Mucosa of descending colon (tissue), 3 donors: ENCODE data around the gene LEFTY2. TPM values are rescaled to one million over a fixed set of nuclear protein-coding genes. Genes with fewer than 3 reads are reported as not detected.
"Not testable (repeated sequence)": the region's sequence is repeated elsewhere in the genome, so short reads cannot be mapped to it uniquely, and the experiment has no call there.

Experiments
- ATAC-seq: fragments of 200-7000 bp; cut with Tn5 transposase; one replicate; pipeline ENCODE4 v1.9.1; 2020; ENCODE audit warnings: mild to moderate bottlenecking, moderate library complexity
- DNase-seq, 3 donors: peaks; one replicate each; pipeline ENCODE4 v3.0.0-alpha.2; 2020
- H3K36me3 ChIP-seq: fragments of 200-600 bp; one replicate; pipeline ENCODE4 v1.8.0; 2021; ENCODE audit warnings: low read depth, mild to moderate bottlenecking
- H3K4me1 ChIP-seq: fragments of 200-600 bp; one replicate; pipeline ENCODE4 v1.8.0; 2021; ENCODE audit warnings: low read depth, mild to moderate bottlenecking
- H3K4me3 ChIP-seq: fragments of 200-600 bp; one replicate; pipeline ENCODE4 v1.8.0; 2021; ENCODE audit warnings: mild to moderate bottlenecking
- H3K9me3 ChIP-seq: fragments of 200-600 bp; one replicate; pipeline ENCODE4 v1.8.0; 2021; ENCODE audit warnings: mild to moderate bottlenecking
- CTCF ChIP-seq: fragments of 200-600 bp; IDR thresholded peaks from one replicate; pipeline ENCODE4 v1.8.0; 2022; ENCODE audit warnings: antibody characterized with exemption, mild to moderate bottlenecking
- intact Hi-C, 2 donors: fragments of 100-400 bp; cut with DNase I in 1 of 2; cut with micrococcal nuclease in 1 of 2; formaldehyde crosslinking; loops; one replicate each; pipeline versions ENCODE4 v1.11.0 to v1.11.1; 2022; cut with DNase I, micrococcal nuclease
- microRNA-seq: library from miRNA; unstranded; fragments of <30 nt; microRNA quantifications from one replicate; pipeline ENCODE4, GENCODE V29; 2019
- total RNA-seq, 3 donors: library from RNA; stranded (reverse); fragmentation: NEBNext Ultra II Directional in 2 of 3; extraction: Animal tissue kit (Norgen Biotek cat#: 25700) in 2 of 3; gene quantifications; one replicate each; pipeline versions ENCODE4 v1.2.1 to v1.2.4, GENCODE V29; 2021 to 2023
- donor health status: DM: no; HTN: no; CAD: no; lungs with moderate emphysema.
- donor health status: DM: no; HTN: no; CAD: no.
- donor health status: DM: no; HTN: yes; CAD: no.

The LEFTY2 gene
- total RNA-seq, 3 donors from 2014 or later = 0.32 to 0.77 (median 0.35) TPM

GRCh38 chr1:225888289-225888897, 52.6 kb downstream of the LEFTY2 start:
- H3K4me1 ChIP-seq = peaks cover 23% of the 10 kb centered on the region
- no peak for ATAC-seq

GRCh38 chr1:225887554-225888288, 53.3 kb downstream of the LEFTY2 start:
- Histone ChIP-seq H3K4me1 (peaks cover 26% of the 10 kb centered on the region), H3K4me3 (peak overlapping the region; percentile 17)
- DNase-seq = peak in 2 of 3 donors; percentile 50 to 57
- H3K36me3 ChIP-seq, H3K9me3 ChIP-seq, intact Hi-C loops: not testable (repeated sequence)
- peak; percentile 1 for ATAC-seq

More at GRCh38 chr1:225888289-225888897, 52.6 kb downstream of the LEFTY2 start:
- H3K4me3 ChIP-seq = peak overlapping the region; percentile 22
- TF ChIP-seq CTCF = no peak
- no peaks in the 10 kb centered on the region for H3K36me3 ChIP-seq
- intact Hi-C loops = no loop called here
- peak in 1 of 3 donors; percentile 42 for DNase-seq
- no peaks in the 10 kb centered on the region for H3K9me3 ChIP-seq

GRCh38 chr1:225887030-225887314, 54.0 kb downstream of the LEFTY2 start:
- intact Hi-C loops = no loop called here
- ATAC-seq (no peak), DNase-seq (no peak)
- H3K4me1 ChIP-seq = peaks cover 20% of the 10 kb centered on the region
- no peaks in the 10 kb centered on the region for H3K9me3 ChIP-seq
- H3K36me3 ChIP-seq = no peaks in the 10 kb centered on the region
- no peak overlapping the region for H3K4me3 ChIP-seq
- no peak for TF ChIP-seq CTCF

Small RNA genes within 50 kb of the gene (microRNA-seq; reads per million reads assigned to microRNA genes)
- gene MIR6741 = 1.2 reads per million

Other genes starting within 250 kb of the LEFTY2 start
- 100 to 1,000 TPM; 168 to 208 (median 187) TPM for gene SRP9, start 163.4 kb downstream of the LEFTY2 start, total RNA-seq
- 10 to 100 TPM; 48.8 to 86.3 (median 68.0) TPM for gene EPHX1, start 131.1 kb downstream of the LEFTY2 start, total RNA-seq
- gene TMEM63A, start 58.8 kb downstream of the LEFTY2 start, total RNA-seq = 100 to 1,000 TPM; 115 to 192 (median 147) TPM
- 100 to 1,000 TPM in 1 of 3 donors, 10 to 100 TPM in 2; 27.3 to 199 (median 60.3) TPM for gene LEFTY1, start 52.1 kb downstream of the LEFTY2 start, total RNA-seq
- gene PYCR2, start 17.0 kb downstream of the LEFTY2 start, total RNA-seq = 10 to 100 TPM; 33.0 to 43.6 (median 38.3) TPM
- 10 to 100 TPM; 14.1 to 21.0 (median 15.0) TPM for gene SDE2, start 58.1 kb upstream of the LEFTY2 start, total RNA-seq
- 100 to 1,000 TPM; 466 to 839 (median 627) TPM for gene H3-3A, start 121.5 kb upstream of the LEFTY2 start, total RNA-seq
- 10 to 100 TPM; 36.6 to 49.9 (median 48.0) TPM for gene ACBD3, start 245.5 kb upstream of the LEFTY2 start, total RNA-seq